HG02588 (cell line): ENCODE measurements around the gene KCNJ8.

Experiments
- ATAC-seq: cut with Tn5 transposase; IDR thresholded peaks from one replicate; pipeline ENCODE4 v1.9.1; 2021; ENCODE audit warnings: mild to moderate bottlenecking, moderate library complexity; ENCODE audit not compliant: unreplicated experiment

KCNJ8 gene

DNA sequence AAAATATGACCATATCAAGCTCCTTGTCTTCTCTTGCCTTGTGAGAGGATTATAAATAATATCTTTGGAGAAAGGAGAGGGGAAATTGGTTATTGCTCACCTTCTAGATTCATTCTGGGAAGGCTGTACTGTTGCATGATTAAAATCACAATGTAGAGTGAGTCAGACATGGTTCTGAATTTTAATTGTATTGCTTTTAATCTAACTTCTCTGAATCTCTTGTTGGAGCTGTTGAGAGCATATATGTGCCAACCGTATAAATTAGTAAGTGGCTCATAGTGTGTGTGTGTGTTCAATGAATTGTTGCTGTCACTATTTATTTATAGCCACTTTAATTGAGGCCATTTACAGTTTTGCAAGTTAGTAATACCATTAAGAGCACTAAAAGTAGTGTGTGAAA is 56.1 kb downstream of the KCNJ8 start:
- no peak for ATAC-seq

DNA sequence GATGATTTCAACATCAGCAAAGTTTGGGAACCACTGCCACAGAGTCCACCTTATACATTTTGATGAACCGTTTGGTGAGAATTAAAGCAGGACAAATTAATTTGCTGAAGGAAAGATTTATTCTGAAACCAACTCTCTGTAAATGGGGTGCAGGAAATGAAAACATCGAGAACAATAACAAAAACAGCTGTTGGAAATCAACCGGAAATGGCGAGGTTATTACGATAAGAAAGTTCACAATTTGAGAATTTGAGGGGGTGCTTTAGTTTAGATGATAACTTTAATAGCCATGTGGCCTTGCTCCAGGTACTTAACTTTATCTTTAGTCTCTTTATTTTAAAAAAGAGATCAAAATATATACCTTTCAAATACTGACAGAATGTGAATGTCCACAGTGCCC is 56.7 kb downstream of the KCNJ8 start:
- ATAC-seq = no peak

DNA sequence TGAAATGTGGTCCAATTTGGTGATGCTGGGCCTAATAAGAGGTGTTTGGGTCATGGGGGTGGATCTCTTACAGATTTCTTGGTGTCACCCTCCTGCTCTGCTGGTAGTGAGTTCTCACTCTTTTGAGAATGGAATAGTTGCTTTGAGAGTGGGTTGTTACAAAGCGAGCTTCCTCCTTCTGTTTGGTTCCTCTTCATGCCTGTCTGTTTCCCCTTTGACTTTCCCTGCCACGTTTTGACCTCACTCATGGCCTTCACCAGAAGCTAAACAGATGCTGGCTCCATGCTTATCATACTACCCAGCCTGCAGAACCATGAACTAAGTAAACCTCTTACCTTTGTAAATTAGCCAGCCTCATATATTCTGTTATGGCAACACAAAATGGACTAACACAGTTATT is 59.1 kb downstream of the KCNJ8 start:
- no peak for ATAC-seq
